Effector memory CD8-positive, alpha-beta T cell (primary cell): ENCODE data around the gene UBL4A.

Source experiments
- ATAC-seq: fragments of 150-1000 bp; cut with Tn5 transposase; replicated peaks from 2 replicates; pipeline ENCODE4 v1.10.0; 2021; ENCODE audit warnings: mild to moderate bottlenecking, moderate library complexity
- DNase-seq, 3 experiments: peaks; one replicate each; pipeline ENCODE4 v3.0.0; 2021
- H3K27ac Mint-ChIP-seq, 2 donors: one replicate each; pipeline ENCODE4 v1.8.0; 2022; ENCODE audit warnings: mild to moderate bottlenecking in 2 of 2, mixed read lengths in 2 of 2, moderate library complexity in 2 of 2
- H3K27me3 Mint-ChIP-seq, 2 donors: one replicate each; pipeline ENCODE4 v1.8.0; 2022; ENCODE audit warnings: mixed read lengths in 2 of 2
- H3K36me3 Mint-ChIP-seq: one replicate; pipeline ENCODE4 v1.8.0; 2022; ENCODE audit warnings: mild to moderate bottlenecking, moderate library complexity, mixed read lengths; ENCODE audit not compliant: insufficient read depth
- H3K4me1 Mint-ChIP-seq, 2 donors: one replicate each; pipeline ENCODE4 v1.8.0; 2022; ENCODE audit warnings: low read depth in 2 of 2, mixed read lengths in 2 of 2
- H3K4me3 Mint-ChIP-seq, 2 donors: one replicate each; pipeline ENCODE4 v1.8.0; 2022; ENCODE audit warnings: mild to moderate bottlenecking in 2 of 2, mixed read lengths in 2 of 2, moderate library complexity in 2 of 2
- H3K9me3 Mint-ChIP-seq, 2 donors: one replicate each; pipeline ENCODE4 v1.8.0; 2022; ENCODE audit warnings: mixed read lengths in 2 of 2

UBL4A gene

GRCh38 chrX:154515966-154516655 lies 29.7 kb upstream of the UBL4A start, which contains the start of gene FAM3A:
TSS of gene FAM3A (minus strand) at chrX:154516232. CDS start at chrX:154515772, 460 bp downstream.
- H3K4me1 Mint-ChIP-seq, result peaks cover 14 to 17% of the 10 kb centered on the region in 2 donors
- no peaks in the 10 kb centered on the region for H3K27me3 Mint-ChIP-seq
- H3K4me3 Mint-ChIP-seq, result peak within 1 kb of the TSS; percentile 82
- H3K9me3 Mint-ChIP-seq, result no peaks in the 10 kb centered on the region
- DNase-seq, result peak; percentile 83 to 85 (median 83)
- peak within 1 kb of the TSS; percentile 67 to 86 for H3K27ac Mint-ChIP-seq
- ATAC-seq, result peak; percentile 91
- peaks cover 3% of the 10 kb centered on the region for H3K36me3 Mint-ChIP-seq

- H3K4me3 Mint-ChIP-seq, result peak overlapping the region; percentile 82
- H3K4me1 Mint-ChIP-seq, result peaks cover 15 to 17% of the 10 kb centered on the region in 2 donors
- peak overlapping the region; percentile 67 to 86 for H3K27ac Mint-ChIP-seq
- DNase-seq (no peak), ATAC-seq (no peak)
- H3K27me3 Mint-ChIP-seq, result no peaks in the 10 kb centered on the region
- H3K9me3 Mint-ChIP-seq, result no peaks in the 10 kb centered on the region
- peaks cover 3% of the 10 kb centered on the region for H3K36me3 Mint-ChIP-seq
Observed at GRCh38 chrX:154515090-154515965, 28.9 kb upstream of the UBL4A start.

GRCh38 chrX:154513716-154514115 lies 27.3 kb upstream of the UBL4A start:
- Mint-ChIP-seq H3K27me3 (no peaks in the 10 kb centered on the region), H3K4me1 (peaks cover 15 to 17% of the 10 kb centered on the region in 2 donors), H3K27ac (peak overlapping the region; percentile 20 to 87), H3K9me3 (no peaks in the 10 kb centered on the region), H3K36me3 (peaks cover 8% of the 10 kb centered on the region), H3K4me3 (peak overlapping the region; percentile 29 to 82)
- no peak for ATAC-seq
- no peak for DNase-seq

- Mint-ChIP-seq H3K27ac (peak overlapping the region; percentile 20 to 87), H3K9me3 (no peaks in the 10 kb centered on the region), H3K4me1 (peaks cover 15 to 17% of the 10 kb centered on the region in 2 donors), H3K4me3 (peak overlapping the region in 1 of 2 donors; percentile 82), H3K36me3 (peaks cover 8% of the 10 kb centered on the region), H3K27me3 (no peaks in the 10 kb centered on the region)
- ATAC-seq, result no peak
- no peak for DNase-seq
Observed at GRCh38 chrX:154512879-154513553, 26.6 kb upstream of the UBL4A start.

- Mint-ChIP-seq H3K27ac (peak overlapping the region; percentile 28 to 75), H3K36me3 (peaks cover 8% of the 10 kb centered on the region), H3K4me1 (peaks cover 15 to 17% of the 10 kb centered on the region in 2 donors), H3K9me3 (no peaks in the 10 kb centered on the region), H3K4me3 (peak overlapping the region in 1 of 2 donors; percentile 19), H3K27me3 (no peaks in the 10 kb centered on the region)
- DNase-seq, result no peak
- no peak for ATAC-seq
Observed at GRCh38 chrX:154511761-154512160, 25.3 kb upstream of the UBL4A start.

- H3K4me3 Mint-ChIP-seq, result no peak overlapping the region
- peaks cover 16% of the 10 kb centered on the region for H3K36me3 Mint-ChIP-seq
- DNase-seq (no peak), ATAC-seq (no peak)
- H3K27me3 Mint-ChIP-seq, result no peaks in the 10 kb centered on the region
- peaks cover 8% of the 10 kb centered on the region in 2 donors for H3K4me1 Mint-ChIP-seq
- H3K9me3 Mint-ChIP-seq, result no peaks in the 10 kb centered on the region
- H3K27ac Mint-ChIP-seq, result no peak overlapping the region
Observed at GRCh38 chrX:154509455-154509854, 23.0 kb upstream of the UBL4A start.

GRCh38 chrX:154508384-154508745 lies 21.9 kb upstream of the UBL4A start:
- no peak for ATAC-seq
- peaks cover 3 to 4% of the 10 kb centered on the region in 2 donors for H3K4me1 Mint-ChIP-seq
- no peak for DNase-seq
- H3K36me3 Mint-ChIP-seq, result peaks cover 16% of the 10 kb centered on the region
- H3K9me3 Mint-ChIP-seq, result no peaks in the 10 kb centered on the region
- peak overlapping the region in 1 of 2 donors; percentile 62 for H3K27ac Mint-ChIP-seq
- no peaks in the 10 kb centered on the region for H3K27me3 Mint-ChIP-seq
- no peak overlapping the region for H3K4me3 Mint-ChIP-seq

GRCh38 chrX:154507673-154508383 lies 21.4 kb upstream of the UBL4A start:
- ATAC-seq (no peak), DNase-seq (no peak)
- Mint-ChIP-seq H3K4me3 (no peak overlapping the region), H3K27me3 (no peaks in the 10 kb centered on the region), H3K9me3 (no peaks in the 10 kb centered on the region), H3K27ac (no peak overlapping the region), H3K36me3 (peaks cover 16% of the 10 kb centered on the region), H3K4me1 (peaks cover 3 to 4% of the 10 kb centered on the region in 2 donors)

- Mint-ChIP-seq H3K27ac (no peak overlapping the region), H3K36me3 (peaks cover 16% of the 10 kb centered on the region), H3K4me3 (no peak overlapping the region), H3K9me3 (no peaks in the 10 kb centered on the region), H3K4me1 (peaks cover 2 to 3% of the 10 kb centered on the region in 2 donors), H3K27me3 (no peaks in the 10 kb centered on the region)
- ATAC-seq (no peak), DNase-seq (no peak)
Observed at GRCh38 chrX:154506483-154507332, 20.3 kb upstream of the UBL4A start.

GRCh38 chrX:154505734-154506133 lies 19.3 kb upstream of the UBL4A start:
- Mint-ChIP-seq H3K9me3 (no peaks in the 10 kb centered on the region), H3K4me1 (no peaks in the 10 kb centered on the region), H3K36me3 (peaks cover 16% of the 10 kb centered on the region), H3K27me3 (no peaks in the 10 kb centered on the region), H3K4me3 (no peak overlapping the region), H3K27ac (no peak overlapping the region)
- ATAC-seq (no peak), DNase-seq (no peak)

- ATAC-seq, result no peak
- Mint-ChIP-seq H3K9me3 (no peaks in the 10 kb centered on the region), H3K4me1 (no peaks in the 10 kb centered on the region), H3K27me3 (no peaks in the 10 kb centered on the region), H3K36me3 (peaks cover 11% of the 10 kb centered on the region), H3K4me3 (no peak overlapping the region), H3K27ac (no peak overlapping the region)
- DNase-seq, result no peak
Observed at GRCh38 chrX:154502989-154503388, 16.6 kb upstream of the UBL4A start.

- H3K27ac Mint-ChIP-seq, result no peak overlapping the region
- H3K36me3 Mint-ChIP-seq, result peaks cover 11% of the 10 kb centered on the region
- DNase-seq (no peak), ATAC-seq (no peak)
- H3K27me3 Mint-ChIP-seq, result no peaks in the 10 kb centered on the region
- no peaks in the 10 kb centered on the region for H3K9me3 Mint-ChIP-seq
- H3K4me3 Mint-ChIP-seq, result no peak overlapping the region
- H3K4me1 Mint-ChIP-seq, result no peaks in the 10 kb centered on the region
Observed at GRCh38 chrX:154502098-154502497, 15.7 kb upstream of the UBL4A start.
